GM21619 (cell line): ENCODE measurements around the gene NEURL1.

ENCODE experiments used
- ATAC-seq: cut with Tn5 transposase; IDR thresholded peaks from one replicate; pipeline ENCODE4 v1.9.1; 2021; ENCODE audit not compliant: unreplicated experiment

Gene NEURL1

GRCh38 chr10:103493362-103493915 lies at the start of gene NEURL1:
Gene NEURL1 (plus strand): TSS chr10:103493705. CDS start chr10:103494388, 683 bp downstream.
- ATAC-seq: no peak

- ATAC-seq: no peak
Measured at GRCh38 chr10:103444478-103444877, 49.0 kb upstream of the NEURL1 start.

GRCh38 chr10:103445366-103445765 lies 48.1 kb upstream of the NEURL1 start:
- no peak for ATAC-seq

GRCh38 chr10:103445767-103446567 lies 47.5 kb upstream of the NEURL1 start:
- ATAC-seq: no peak

GRCh38 chr10:103447187-103447586 lies 46.3 kb upstream of the NEURL1 start:
- ATAC-seq: no peak

GRCh38 chr10:103448746-103449145 lies 44.8 kb upstream of the NEURL1 start:
- ATAC-seq: no peak

- ATAC-seq: no peak
Measured at GRCh38 chr10:103449208-103450144, 44.0 kb upstream of the NEURL1 start.

GRCh38 chr10:103450201-103450695 lies 43.3 kb upstream of the NEURL1 start:
- ATAC-seq: no peak

GRCh38 chr10:103451091-103451813 lies 42.3 kb upstream of the NEURL1 start:
- no peak for ATAC-seq

GRCh38 chr10:103451831-103452505 lies 41.5 kb upstream of the NEURL1 start, which contains the start of gene CALHM2:
Gene CALHM2 (minus strand): TSS chr10:103452370. CDS start chr10:103449941, 2,429 bp downstream.
- ATAC-seq: peak; percentile 70

GRCh38 chr10:103452506-103453230 lies 40.8 kb upstream of the NEURL1 start:
- ATAC-seq: no peak

GRCh38 chr10:103454026-103454425 lies 39.5 kb upstream of the NEURL1 start:
- ATAC-seq: no peak

- no peak for ATAC-seq
Measured at GRCh38 chr10:103455235-103455634, 38.3 kb upstream of the NEURL1 start.

GRCh38 chr10:103456074-103456660 lies 37.3 kb upstream of the NEURL1 start:
- ATAC-seq: no peak

- ATAC-seq: no peak
Measured at GRCh38 chr10:103457176-103457712, 36.3 kb upstream of the NEURL1 start.

GRCh38 chr10:103457896-103458583 lies 35.5 kb upstream of the NEURL1 start:
- ATAC-seq: no peak

GRCh38 chr10:103458720-103459119 lies 34.8 kb upstream of the NEURL1 start, which contains the start of gene CALHM1:
Gene CALHM1 (minus strand): TSS chr10:103458900. CDS start chr10:103458751, 149 bp downstream.
- ATAC-seq: no peak

GRCh38 chr10:103459615-103460014 lies 33.9 kb upstream of the NEURL1 start:
- ATAC-seq: no peak
